Mononuclear cell (primary cell): ENCODE results near the gene SAP25. TPM values are rescaled to one million over a fixed set of nuclear protein-coding genes. Genes with fewer than 3 reads are reported as not detected.
A peak's percentile ranks its signal among the peaks of the same experiment; 100 is the strongest.
"Not testable (repeated sequence)": the region's sequence is repeated elsewhere in the genome, so short reads cannot be mapped to it uniquely, and the experiment has no call there.

Experiments
- H3K27me3 ChIP-seq: 2 replicates; pipeline ENCODE4 v1.6.0; 2011; ENCODE audit warnings: low read length, control low read depth; ENCODE audit not compliant: insufficient read depth
- H3K4me1 ChIP-seq: 2 replicates; pipeline ENCODE4 v1.5.1; 2011; ENCODE audit warnings: mild to moderate bottlenecking, low read length, control low read depth; ENCODE audit not compliant: insufficient read depth
- H3K4me3 ChIP-seq: 2 replicates; pipeline ENCODE4 v1.5.1; 2011; ENCODE audit warnings: mild to moderate bottlenecking, low read length, moderate library complexity
- H3K9me3 ChIP-seq: 2 replicates; pipeline ENCODE4 v1.5.1; 2011; ENCODE audit warnings: low read depth, mild to moderate bottlenecking, control low read depth, low read length
- total RNA-seq: library from RNA; depleted of rRNA; stranded (reverse); fragments of >200 nt; gene quantifications from one replicate; pipeline ENCODE4 v1.2.3, GENCODE V29; 2012

SAP25 gene
- total RNA-seq, 1 donor, result 1.8 TPM

DNA sequence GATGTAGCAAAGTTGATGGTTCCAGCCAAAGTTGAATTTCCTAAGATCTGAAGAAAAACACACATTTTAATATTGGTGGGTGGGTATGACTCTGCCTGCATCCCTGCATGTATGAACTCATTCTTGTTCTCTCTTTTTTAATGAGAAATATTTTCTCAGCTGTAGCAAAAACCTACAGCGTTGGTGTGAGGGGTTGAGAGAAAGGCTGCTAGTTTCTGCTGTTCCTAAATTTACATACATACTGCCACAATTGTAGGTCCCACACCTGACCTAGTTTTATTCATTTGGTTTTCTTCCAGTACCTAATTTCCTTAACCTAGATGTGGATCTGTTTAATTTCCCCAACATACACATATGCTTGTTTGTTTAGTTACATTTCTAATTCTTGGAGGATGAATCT lies 30.1 kb downstream of the SAP25 start:
- peaks cover 68% of the 10 kb centered on the region for H3K4me1 ChIP-seq
- no peak overlapping the region for H3K4me3 ChIP-seq
- no peaks in the 10 kb centered on the region for H3K27me3 ChIP-seq
- H3K9me3 ChIP-seq, result no peaks in the 10 kb centered on the region

GRCh38 chr7:100541309-100541708 lies 32.4 kb downstream of the SAP25 start:
- not testable (repeated sequence) for H3K9me3 ChIP-seq, H3K27me3 ChIP-seq, H3K4me3 ChIP-seq
- peaks cover 50% of the 10 kb centered on the region for H3K4me1 ChIP-seq

DNA sequence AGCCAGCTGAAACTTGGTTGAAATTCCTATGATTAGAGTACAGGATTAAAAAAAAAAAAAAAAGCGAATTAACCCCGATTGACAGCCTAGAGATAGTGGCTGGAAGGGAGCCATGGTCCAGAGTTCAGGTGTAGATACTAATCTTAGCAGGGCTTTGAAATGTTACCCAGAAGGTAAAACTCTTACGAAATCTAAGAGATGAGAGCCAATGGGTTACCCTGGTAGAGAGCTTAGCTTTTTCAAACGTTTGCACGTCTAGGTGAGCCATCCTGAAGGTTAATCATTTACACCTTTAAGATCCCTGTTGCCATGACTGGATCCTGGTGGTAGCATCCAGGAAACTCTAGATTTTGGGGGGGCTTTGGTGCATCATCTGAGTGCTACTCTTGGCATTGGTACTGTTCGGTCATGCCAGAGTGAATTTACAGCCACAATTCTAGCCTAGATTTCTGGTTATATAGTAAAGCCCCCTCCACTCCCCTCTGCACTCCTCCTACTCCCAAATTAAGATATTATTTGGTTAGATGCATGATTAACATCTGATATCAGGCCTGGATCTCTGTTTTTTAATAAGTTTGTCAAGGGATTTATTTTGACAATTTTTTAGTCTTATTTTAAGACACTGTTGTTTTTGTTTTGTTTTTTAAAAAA lies 33.5 kb downstream of the SAP25 start:
- H3K4me1 ChIP-seq, result peaks cover 39% of the 10 kb centered on the region
- no peaks in the 10 kb centered on the region for H3K27me3 ChIP-seq

DNA sequence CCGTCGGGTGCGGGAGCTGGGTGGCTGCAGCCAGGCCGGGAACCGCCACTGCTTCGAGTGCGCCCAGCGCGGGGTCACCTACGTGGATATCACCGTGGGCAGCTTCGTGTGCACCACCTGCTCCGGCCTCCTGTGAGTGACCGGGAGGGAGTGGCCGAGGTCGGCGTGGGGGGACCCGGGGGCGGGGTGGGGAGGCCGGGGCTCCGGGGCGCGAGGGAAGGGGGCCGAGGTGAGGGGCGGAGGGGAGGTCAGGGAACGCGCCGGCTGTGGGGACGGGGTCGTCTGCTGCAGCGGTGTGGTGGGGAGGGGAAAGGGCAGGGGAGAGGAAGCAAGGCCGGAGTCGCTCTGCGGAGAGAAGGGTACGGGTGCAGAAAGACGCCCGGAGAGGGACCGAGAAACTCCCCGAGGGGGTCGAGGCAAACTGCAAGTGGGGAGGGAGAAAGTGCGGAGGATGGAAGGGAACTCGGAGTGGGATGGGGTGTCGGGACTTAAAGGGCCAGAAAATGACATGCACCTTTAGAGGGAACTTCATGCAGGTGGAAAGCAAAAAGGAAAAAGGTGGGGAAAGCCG lies 34.2 kb downstream of the SAP25 start:
- no peaks in the 10 kb centered on the region for H3K27me3 ChIP-seq
- no peaks in the 10 kb centered on the region for H3K9me3 ChIP-seq
- peaks cover 33% of the 10 kb centered on the region for H3K4me1 ChIP-seq
- peak overlapping the region; percentile 57 for H3K4me3 ChIP-seq

More for the DNA sequence above, 33.5 kb downstream of the SAP25 start:
- H3K4me3 ChIP-seq, result peak overlapping the region; percentile 57
- H3K9me3 ChIP-seq, result no peaks in the 10 kb centered on the region

GRCh38 chr7:100538654-100539435 lies 34.9 kb downstream of the SAP25 start, which contains the start of gene AGFG2:
AGFG2 (plus strand) TSS chr7:100539203; CDS start chr7:100539347, 144 bp downstream.
- Histone ChIP-seq H3K4me1 (peaks cover 27% of the 10 kb centered on the region), H3K4me3 (peak within 1 kb of the TSS; percentile 57), H3K9me3 (no peaks in the 10 kb centered on the region), H3K27me3 (no peaks in the 10 kb centered on the region)

GRCh38 chr7:100538348-100538653 lies 35.4 kb downstream of the SAP25 start:
- no peaks in the 10 kb centered on the region for H3K27me3 ChIP-seq

DNA sequence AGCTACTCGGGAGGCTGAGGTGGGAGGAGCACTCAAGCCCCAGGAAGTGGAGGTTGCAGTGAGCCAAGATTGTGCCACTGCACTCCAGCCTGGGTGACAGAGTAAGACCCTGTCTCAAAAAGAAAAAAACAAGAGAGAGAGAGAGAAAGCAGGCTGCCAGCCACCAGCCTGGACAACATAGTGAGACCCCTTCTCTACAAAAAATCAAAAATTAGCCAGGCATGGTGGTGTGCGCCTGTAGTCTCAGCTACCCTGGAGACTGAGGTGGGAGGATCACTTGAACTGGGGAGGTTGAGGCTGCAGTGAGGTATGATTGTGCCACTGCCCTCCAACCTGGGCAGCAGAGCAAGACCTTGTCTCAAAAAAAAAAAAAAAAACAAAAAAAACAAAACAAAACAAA lies 37.0 kb downstream of the SAP25 start:
- not testable (repeated sequence) for H3K4me3 ChIP-seq
- H3K4me1 ChIP-seq, result peaks cover 17% of the 10 kb centered on the region

More at GRCh38 chr7:100538348-100538653, 35.4 kb downstream of the SAP25 start:
- Histone ChIP-seq H3K4me1 (peaks cover 23% of the 10 kb centered on the region), H3K4me3 (peak overlapping the region; percentile 5), H3K9me3 (no peaks in the 10 kb centered on the region)

GRCh38 chr7:100535982-100536381 lies 37.7 kb downstream of the SAP25 start:
- H3K4me3 ChIP-seq, H3K9me3 ChIP-seq, H3K27me3 ChIP-seq: not testable (repeated sequence)
- peaks cover 17% of the 10 kb centered on the region for H3K4me1 ChIP-seq

More for the DNA sequence above, 37.0 kb downstream of the SAP25 start:
- H3K9me3 ChIP-seq, H3K27me3 ChIP-seq: not testable (repeated sequence)

GRCh38 chr7:100532165-100533022 lies 41.3 kb downstream of the SAP25 start:
- Histone ChIP-seq H3K4me1 (no peaks in the 10 kb centered on the region), H3K9me3 (no peaks in the 10 kb centered on the region), H3K27me3 (no peaks in the 10 kb centered on the region), H3K4me3 (no peak overlapping the region)

DNA sequence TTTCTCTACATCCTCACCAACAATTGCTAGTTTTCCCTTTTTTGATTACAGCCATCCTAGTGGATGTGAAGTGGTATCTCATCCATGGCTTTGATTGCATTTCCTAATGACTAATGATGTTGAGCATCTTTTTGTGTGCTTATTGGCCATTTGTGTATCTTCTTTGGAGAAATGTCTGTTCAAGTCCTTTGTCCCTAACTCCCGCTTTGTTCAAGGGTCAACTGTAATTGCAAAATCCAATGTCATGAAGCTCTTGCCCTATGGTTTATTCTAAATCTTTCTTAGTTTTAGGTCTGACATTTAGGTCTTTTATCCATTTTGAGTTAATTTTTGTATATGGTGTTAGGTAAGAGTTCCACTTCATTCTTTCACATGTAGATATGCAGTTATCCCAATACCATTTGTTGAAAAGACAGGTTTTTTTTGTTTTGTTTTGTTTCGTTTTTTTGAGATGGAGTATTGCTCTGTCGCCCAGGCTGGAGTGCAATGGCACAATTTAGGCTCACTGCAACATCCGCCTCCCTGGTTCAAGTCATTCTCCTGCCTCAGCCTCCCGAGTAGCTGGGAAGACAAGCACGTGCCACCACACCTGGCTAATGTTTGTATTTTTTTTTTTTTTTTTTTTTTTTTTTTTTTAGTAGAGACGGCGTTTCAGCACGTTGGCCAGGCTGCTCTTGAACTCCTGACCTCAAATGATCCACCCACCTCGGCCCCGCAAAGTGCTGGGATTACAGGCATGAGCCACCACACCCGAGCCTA lies 45.4 kb downstream of the SAP25 start:
- H3K27me3 ChIP-seq, H3K9me3 ChIP-seq, H3K4me1 ChIP-seq, H3K4me3 ChIP-seq: not testable (repeated sequence)

GRCh38 chr7:100523192-100523591 lies 50.5 kb downstream of the SAP25 start:
- not testable (repeated sequence) for H3K9me3 ChIP-seq

More at GRCh38 chr7:100523192-100523591, 50.5 kb downstream of the SAP25 start:
- H3K4me3 ChIP-seq, H3K4me1 ChIP-seq, H3K27me3 ChIP-seq: not testable (repeated sequence)
